SK-N-SH (cell line): ENCODE data around the gene ZNF277. TPM values are rescaled to one million over a fixed set of nuclear protein-coding genes. Genes with fewer than 3 reads are reported as not detected.

Experiments used
- CTCF ChIA-PET: fragments of 300-600, 350-600 bp; formaldehyde crosslinking; extraction: SDS; loops from one replicate; lab custom pipeline; 2021; lab: Yijun Ruan, JAX
- POLR2A ChIA-PET: fragments of 350-600 bp; sonication (Branson Sonifier 250); formaldehyde crosslinking; extraction: SDS; loops from one replicate; lab custom pipeline; 2020; ENCODE audit warnings: antibody characterized with exemption, inconsistent platforms; lab: Yijun Ruan, JAX
- DNase-seq: peaks from one replicate; pipeline ENCODE4 v3.0.0; 2012
- H2AFZ ChIP-seq: fragments of 200-600 bp; sonication (generic); 2 replicates; pipeline ENCODE4 v1.8.1; 2016; ENCODE audit warnings: antibody characterized with exemption, mild to moderate bottlenecking, low read depth
- H3F3A ChIP-seq: fragments of 200-600 bp; sonication (generic); replicated peaks from 2 replicates; pipeline ENCODE3; 2016; ENCODE audit warnings: antibody characterized with exemption, mild to moderate bottlenecking; ENCODE audit not compliant: insufficient read depth
- H3K27ac ChIP-seq, 2 experiments: fragments of 200-500 bp in 1 of 2; fragments of 200-600 bp in 1 of 2; sonication (Bioruptor generic) in 1 of 2; sonication (generic), shearing (Covaris generic) in 1 of 2; 2 replicates each; pipeline versions ENCODE4 v1.5.1 to v1.6.1; 2014 to 2016; ENCODE audit warnings: low read depth in 2 of 2, inconsistent platforms in 1 of 2, low read length in 1 of 2, mild to moderate bottlenecking in 1 of 2, mixed read lengths in 1 of 2
- H3K27me3 ChIP-seq: fragments of 200-600 bp; sonication (generic), shearing (Covaris generic); 2 replicates; pipeline ENCODE4 v1.6.1; 2016; ENCODE audit warnings: mixed run types; ENCODE audit not compliant: insufficient read depth
- H3K36me3 ChIP-seq, 2 experiments: fragments of 200-500 bp in 1 of 2; fragments of 200-600 bp in 1 of 2; sonication (Bioruptor generic) in 1 of 2; sonication (generic) in 1 of 2; replicated peaks in 1 of 2; 2 replicates each; pipeline versions ENCODE3 to v1.5.1; 2014 to 2016; ENCODE audit warnings: low read length in 1 of 2, mild to moderate bottlenecking in 1 of 2; ENCODE audit not compliant: insufficient read depth in 2 of 2, control insufficient read depth in 1 of 2
- H3K4me1 ChIP-seq, 2 experiments: fragments of 200-500 bp in 1 of 2; fragments of 200-600 bp in 1 of 2; sonication (Bioruptor generic) in 1 of 2; sonication (generic), shearing (Covaris generic) in 1 of 2; 2 replicates each; pipeline versions ENCODE4 v1.5.1 to v1.6.1; 2014 to 2016; ENCODE audit warnings: low read depth in 1 of 2, low read length in 1 of 2, mixed run types in 1 of 2; ENCODE audit not compliant: insufficient read depth in 2 of 2, control insufficient read depth in 1 of 2
- H3K4me2 ChIP-seq: fragments of 200-600 bp; sonication (generic), shearing (Covaris generic); 2 replicates; pipeline ENCODE4 v1.6.1; 2017; ENCODE audit warnings: mixed run types
- H3K4me3 ChIP-seq, 2 experiments: fragments of 200-500 bp in 1 of 2; fragments of 200-600 bp in 1 of 2; sonication (Bioruptor generic) in 1 of 2; sonication (generic), shearing (Covaris generic) in 1 of 2; 2 replicates each; pipeline versions ENCODE4 v1.5.1 to v1.8.1; 2014 to 2016; ENCODE audit warnings: low read depth in 2 of 2, inconsistent platforms in 1 of 2, low read length in 1 of 2, mild to moderate bottlenecking in 1 of 2, mixed read lengths in 1 of 2, moderate library complexity in 1 of 2
- H3K79me2 ChIP-seq: fragments of 200-600 bp; sonication (generic); 2 replicates; pipeline ENCODE4 v1.8.1; 2017; ENCODE audit warnings: mild to moderate bottlenecking; ENCODE audit not compliant: insufficient read depth
- H3K9ac ChIP-seq: fragments of 200-600 bp; sonication (generic); 2 replicates; pipeline ENCODE4 v1.6.1; 2017; ENCODE audit warnings: mixed run types
- H3K9me2 ChIP-seq: fragments of 200-600 bp; sonication (generic); 2 replicates; pipeline ENCODE4 v1.6.1; 2017; ENCODE audit warnings: mixed run types
- H3K9me3 ChIP-seq: fragments of 200-600 bp; sonication (generic); 2 replicates; pipeline ENCODE4 v1.6.1; 2017; ENCODE audit warnings: mixed run types, mild to moderate bottlenecking, moderate library complexity
- H4K20me1 ChIP-seq: fragments of 200-600 bp; sonication (generic); 2 replicates; pipeline ENCODE4 v1.6.1; 2017; ENCODE audit warnings: mild to moderate bottlenecking, mixed run types; ENCODE audit not compliant: insufficient read depth
- CTCF ChIP-seq: fragments of 200-600 bp; sonication (generic); IDR thresholded peaks from 2 replicates; pipeline ENCODE4 v1.6.1; 2017; ENCODE audit warnings: antibody characterized with exemption, mild to moderate bottlenecking, moderate library complexity
- EP300 ChIP-seq, 2 experiments: IDR thresholded peaks; 2 replicates each; pipeline versions ENCODE4 v1.4.0 to v1.6.1; 2012; ENCODE audit warnings: borderline replicate concordance in 1 of 2, low read depth in 1 of 2, low read length in 1 of 2
- EZH2phosphoT487 ChIP-seq: fragments of 200-600 bp; sonication (generic); IDR thresholded peaks from 2 replicates; pipeline ENCODE4 v1.6.1; 2017; ENCODE audit warnings: low read depth, mixed run types, mild to moderate bottlenecking, antibody characterized with exemption, moderate library complexity, borderline replicate concordance
- MEF2A ChIP-seq: IDR thresholded peaks from 2 replicates; pipeline ENCODE4 v1.4.0; 2012; ENCODE audit warnings: low read depth, borderline replicate concordance
- RAD21 ChIP-seq: IDR thresholded peaks from 2 replicates; pipeline ENCODE4 v1.6.1; 2012; ENCODE audit warnings: mild to moderate bottlenecking, low read length
- REST ChIP-seq: IDR thresholded peaks from 2 replicates; pipeline ENCODE4 v1.6.1; 2012; ENCODE audit warnings: mild to moderate bottlenecking, low read depth, low read length, moderate library complexity
- SIN3A ChIP-seq: IDR thresholded peaks from 2 replicates; pipeline ENCODE4 v1.6.1; 2012; ENCODE audit warnings: low read depth, mild to moderate bottlenecking, low read length, moderate library complexity, borderline replicate concordance
- ZBTB33 ChIP-seq: IDR thresholded peaks from 2 replicates; pipeline ENCODE4 v1.4.0; 2012; ENCODE audit warnings: low read depth, borderline replicate concordance
- WGBS: methylation state at CpG from one replicate; pipeline ENCODE4 v1.1.6; 2017; ENCODE audit warnings: low lambda C conversion rate; 5-methylcytosine and 5-hydroxymethylcytosine counted together
- polyA plus RNA-seq, 3 experiments: library from polyadenylated mRNA; depleted of rRNA; stranded (reverse); fragments of >200 nt; gene quantifications; 2 replicates each; pipeline ENCODE4 v1.2.3, GENCODE V29; 2012
- TF ChIP-seq, protein P1 (sequence below): IDR thresholded peaks from 2 replicates; pipeline ENCODE4 v1.4.0; 2012; ENCODE audit warnings: low read depth

The ZNF277 gene
- polyA plus RNA-seq, 1 of the 3 experiments (the other 2 are of a cell fraction): 11.5 TPM

DNA sequence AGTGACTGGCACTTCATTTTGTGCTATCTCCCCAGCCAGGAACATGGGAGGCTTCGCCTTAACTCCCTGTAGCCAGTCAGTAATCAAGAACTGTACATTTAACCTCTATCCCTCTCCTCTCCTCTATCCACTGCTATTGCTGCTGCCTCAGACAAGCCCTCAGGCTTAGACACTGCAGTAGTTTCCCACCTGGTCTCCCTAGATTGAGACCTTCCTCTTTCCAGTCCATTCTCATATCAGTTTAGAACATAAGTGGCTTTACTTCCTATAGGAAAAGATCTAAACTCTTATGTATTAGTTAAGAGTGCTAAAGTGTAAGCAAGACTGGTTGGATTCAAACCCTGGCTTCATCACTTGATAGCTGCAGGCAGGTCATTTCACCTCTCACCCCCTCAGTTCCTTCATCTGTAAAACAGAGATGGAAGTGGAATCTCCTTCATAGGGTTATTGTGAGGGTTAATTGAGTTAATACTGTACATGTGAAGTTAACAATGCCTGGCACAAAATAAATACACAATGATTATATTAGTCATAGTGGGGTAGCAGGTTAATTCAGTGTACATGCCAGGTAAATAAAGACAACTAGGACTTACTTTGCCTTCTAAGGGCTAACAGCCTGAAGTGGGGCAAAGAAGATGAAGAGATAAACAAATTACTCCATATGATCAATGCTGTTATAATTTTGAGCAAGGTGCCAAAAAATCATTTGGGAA, 76.1 kb downstream of the ZNF277 start (continued):
- TF ChIP-seq, protein P1, sequence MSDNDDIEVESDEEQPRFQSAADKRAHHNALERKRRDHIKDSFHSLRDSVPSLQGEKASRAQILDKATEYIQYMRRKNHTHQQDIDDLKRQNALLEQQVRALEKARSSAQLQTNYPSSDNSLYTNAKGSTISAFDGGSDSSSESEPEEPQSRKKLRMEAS: no peak
- TF ChIP-seq EZH2phosphoT487 (no peak), ZBTB33 (no peak), EP300 (IDR thresholded peaks at IDR 0.05; ENCODE audit: borderline replicate concordance in 1 of 2, low read depth in 1 of 2, low read length in 1 of 2) (no peak), CTCF (no peak), RAD21 (no peak), MEF2A (no peak)

DNA sequence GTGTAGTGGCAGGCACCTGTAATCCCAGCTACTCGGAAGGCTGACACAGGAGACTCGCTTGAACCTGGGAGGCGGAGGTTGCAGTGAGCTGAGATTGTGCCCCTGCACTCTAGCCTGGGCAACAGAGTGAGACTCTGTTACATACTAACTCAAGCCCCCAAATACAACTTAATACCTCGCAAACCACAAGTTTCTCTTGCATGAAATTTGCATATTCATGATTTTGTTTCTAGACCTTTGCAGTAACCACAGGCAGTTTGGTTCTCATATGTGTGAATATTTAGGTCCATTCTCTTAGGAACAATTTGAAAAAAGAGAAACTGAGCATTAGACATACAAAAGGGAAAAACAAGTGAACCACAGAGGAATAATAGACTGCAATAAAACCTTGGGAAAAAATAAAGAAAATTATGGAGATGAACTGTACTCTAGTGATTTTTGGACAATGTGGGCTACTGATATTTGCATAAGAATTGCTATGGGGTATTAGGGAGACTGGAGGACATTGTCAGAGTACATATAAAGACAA, 77.0 kb downstream of the ZNF277 start:
- no peak overlapping the region for H3K4me3 ChIP-seq
- H3K9me3 ChIP-seq: 0 out of 2 replicates have a peak, but pooled peaks cover 4% of the 10 kb centered on the region
- no peak for DNase-seq
- CTCF ChIA-PET: interaction anchor here (0.6 to 0.7 kb wide), 2 partner anchors 12 to 1156 kb away, joined by 3 read pairs; no protein-coding TSS in a partner anchor
- H3K4me1 ChIP-seq: peaks cover 0 to 23% of the 10 kb centered on the region in 2 experiments; a peak in 2 of 4 replicates
- POLR2A ChIA-PET: no interaction called here
- no peak overlapping the region for H3K9ac ChIP-seq
- H3K4me2 ChIP-seq: no peak overlapping the region
- H3K27ac ChIP-seq: no peak overlapping the region
- H3K36me3 ChIP-seq: peaks cover 0 to 3% of the 10 kb centered on the region in 2 experiments
- H3K27me3 ChIP-seq: no peaks in the 10 kb centered on the region
- TF ChIP-seq REST (no peak), SIN3A (no peak)
- TF ChIP-seq, all 33 proteins: peak for 0
- Histone ChIP-seq H3K9me2 (no peaks in the 10 kb centered on the region), H3K79me2 (peaks cover 6% of the 10 kb centered on the region; the same call in 1 of the 2 replicates), H4K20me1 (no peaks in the 10 kb centered on the region), H3F3A (no peaks in the 10 kb centered on the region), H2AFZ (no peak overlapping the region)
- 96% methylated on average over 4 of the region's 4 CpGs for WGBS
